RCC 7860 (cell line): Measurements from ENCODE around the gene SAXO2.
"Not testable (repeated sequence)": the region's sequence is repeated elsewhere in the genome, so short reads cannot be mapped to it uniquely, and the experiment has no call there.

Source experiments
- DNase-seq: peaks from one replicate; pipeline ENCODE4 v3.0.0-alpha.2; 2015; ENCODE audit warnings: low spot score
- FAIRE-seq: peaks from 2 replicates; lab custom pipeline; 2012; peaks lifted over from hg19 to GRCh38; lab: Jason Lieb, UNC

Gene SAXO2

GRCh38 chr15:82332711-82333602 lies 70.3 kb downstream of the SAXO2 start:
- not testable (repeated sequence) for FAIRE-seq
- peak; percentile 60 for DNase-seq

GRCh38 chr15:82333603-82334553 lies 71.3 kb downstream of the SAXO2 start:
- not testable (repeated sequence) for DNase-seq, FAIRE-seq
